ENCODE data around the gene RMRP. TPM values are rescaled to one million over a fixed set of nuclear protein-coding genes. Genes with fewer than 3 reads are reported as not detected.
A peak's percentile ranks its signal among the peaks of the same experiment; 100 is the strongest.

Gene RMRP
- total and polyA plus RNA-seq, 10 of the 15 experiments (the other 5 are each of a cell fraction or from before 2014, with no cell fraction given), result 12.0 to 42,450 (median 6,418) TPM; not detected in 4

DNA sequence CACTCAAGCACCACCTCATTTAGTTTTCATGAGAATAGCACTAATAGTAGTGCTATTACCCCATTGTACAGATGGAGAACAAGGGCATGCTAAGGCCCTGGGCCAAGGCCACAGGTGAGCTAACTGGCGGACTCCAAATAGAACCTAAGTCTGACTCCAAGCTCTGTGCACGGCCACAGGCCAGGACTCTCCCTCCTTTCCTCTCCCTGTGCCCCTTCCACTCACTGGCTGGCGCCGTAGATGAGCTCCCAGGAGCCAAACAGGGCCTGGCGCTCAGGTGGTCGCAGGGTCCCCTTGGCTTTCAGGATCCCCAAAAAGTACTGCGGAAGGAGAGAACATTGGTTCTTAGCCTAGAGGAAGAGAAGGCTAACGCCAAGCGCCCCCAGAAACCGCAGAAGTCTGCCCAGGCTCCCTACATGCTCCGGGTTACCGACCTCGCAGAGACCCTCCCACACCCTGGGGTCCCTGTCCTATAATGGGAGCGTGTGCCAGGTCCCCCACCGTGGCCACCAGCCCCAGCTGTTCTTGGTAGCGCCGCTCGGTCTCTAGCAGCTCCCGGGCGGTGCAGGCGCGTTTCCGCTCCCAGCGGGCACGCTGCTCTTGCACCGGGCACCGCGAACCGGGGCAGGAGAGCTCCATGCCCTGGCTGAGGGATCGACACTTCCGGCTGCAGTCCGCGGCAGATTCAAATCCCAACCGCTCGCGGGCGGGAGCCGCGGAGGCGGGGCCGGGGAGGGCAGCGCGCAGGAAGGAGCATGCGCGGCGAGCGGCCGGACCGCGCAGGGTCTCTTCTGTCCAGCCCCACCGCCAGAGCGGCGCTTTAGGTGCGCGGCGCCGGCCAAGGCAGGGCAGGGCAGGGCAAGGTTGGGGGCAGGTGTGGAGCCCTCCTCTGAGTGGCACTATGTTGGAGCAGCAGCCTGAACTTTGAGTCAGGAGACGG is 7.0 kb upstream of the RMRP start, which contains the start of gene ARHGEF39 (continued):
- TF ChIP-seq, protein P1, sequence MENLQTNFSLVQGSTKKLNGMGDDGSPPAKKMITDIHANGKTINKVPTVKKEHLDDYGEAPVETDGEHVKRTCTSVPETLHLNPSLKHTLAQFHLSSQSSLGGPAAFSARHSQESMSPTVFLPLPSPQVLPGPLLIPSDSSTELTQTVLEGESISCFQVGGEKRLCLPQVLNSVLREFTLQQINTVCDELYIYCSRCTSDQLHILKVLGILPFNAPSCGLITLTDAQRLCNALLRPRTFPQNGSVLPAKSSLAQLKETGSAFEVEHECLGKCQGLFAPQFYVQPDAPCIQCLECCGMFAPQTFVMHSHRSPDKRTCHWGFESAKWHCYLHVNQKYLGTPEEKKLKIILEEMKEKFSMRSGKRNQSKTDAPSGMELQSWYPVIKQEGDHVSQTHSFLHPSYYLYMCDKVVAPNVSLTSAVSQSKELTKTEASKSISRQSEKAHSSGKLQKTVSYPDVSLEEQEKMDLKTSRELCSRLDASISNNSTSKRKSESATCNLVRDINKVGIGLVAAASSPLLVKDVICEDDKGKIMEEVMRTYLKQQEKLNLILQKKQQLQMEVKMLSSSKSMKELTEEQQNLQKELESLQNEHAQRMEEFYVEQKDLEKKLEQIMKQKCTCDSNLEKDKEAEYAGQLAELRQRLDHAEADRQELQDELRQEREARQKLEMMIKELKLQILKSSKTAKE (IDR thresholded peaks at IDR 0.05; ENCODE audit: low read depth, poor library complexity, severe bottlenecking), result no peak
- TF ChIP-seq, protein P2, sequence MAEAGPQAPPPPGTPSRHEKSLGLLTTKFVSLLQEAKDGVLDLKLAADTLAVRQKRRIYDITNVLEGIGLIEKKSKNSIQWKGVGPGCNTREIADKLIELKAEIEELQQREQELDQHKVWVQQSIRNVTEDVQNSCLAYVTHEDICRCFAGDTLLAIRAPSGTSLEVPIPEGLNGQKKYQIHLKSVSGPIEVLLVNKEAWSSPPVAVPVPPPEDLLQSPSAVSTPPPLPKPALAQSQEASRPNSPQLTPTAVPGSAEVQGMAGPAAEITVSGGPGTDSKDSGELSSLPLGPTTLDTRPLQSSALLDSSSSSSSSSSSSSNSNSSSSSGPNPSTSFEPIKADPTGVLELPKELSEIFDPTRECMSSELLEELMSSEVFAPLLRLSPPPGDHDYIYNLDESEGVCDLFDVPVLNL (IDR thresholded peaks at IDR 0.05; ENCODE audit: low read depth, low read length), result peak; percentile 95
- peak; percentile 83 for TF ChIP-seq POLR2A (IDR thresholded peaks at IDR 0.05; ENCODE audit: low read depth, low read length)
- TF ChIP-seq CHD2 (IDR thresholded peaks at IDR 0.05; ENCODE audit: borderline replicate concordance, low read depth, low read length), result peak; percentile 42; the same call in 1 of the 2 replicates
- TF ChIP-seq POLR2AphosphoS5 (IDR thresholded peaks at IDR 0.05; ENCODE audit: low read length), result peak; percentile 25; the same call in 1 of the 2 replicates
- TF ChIP-seq, protein P3, sequence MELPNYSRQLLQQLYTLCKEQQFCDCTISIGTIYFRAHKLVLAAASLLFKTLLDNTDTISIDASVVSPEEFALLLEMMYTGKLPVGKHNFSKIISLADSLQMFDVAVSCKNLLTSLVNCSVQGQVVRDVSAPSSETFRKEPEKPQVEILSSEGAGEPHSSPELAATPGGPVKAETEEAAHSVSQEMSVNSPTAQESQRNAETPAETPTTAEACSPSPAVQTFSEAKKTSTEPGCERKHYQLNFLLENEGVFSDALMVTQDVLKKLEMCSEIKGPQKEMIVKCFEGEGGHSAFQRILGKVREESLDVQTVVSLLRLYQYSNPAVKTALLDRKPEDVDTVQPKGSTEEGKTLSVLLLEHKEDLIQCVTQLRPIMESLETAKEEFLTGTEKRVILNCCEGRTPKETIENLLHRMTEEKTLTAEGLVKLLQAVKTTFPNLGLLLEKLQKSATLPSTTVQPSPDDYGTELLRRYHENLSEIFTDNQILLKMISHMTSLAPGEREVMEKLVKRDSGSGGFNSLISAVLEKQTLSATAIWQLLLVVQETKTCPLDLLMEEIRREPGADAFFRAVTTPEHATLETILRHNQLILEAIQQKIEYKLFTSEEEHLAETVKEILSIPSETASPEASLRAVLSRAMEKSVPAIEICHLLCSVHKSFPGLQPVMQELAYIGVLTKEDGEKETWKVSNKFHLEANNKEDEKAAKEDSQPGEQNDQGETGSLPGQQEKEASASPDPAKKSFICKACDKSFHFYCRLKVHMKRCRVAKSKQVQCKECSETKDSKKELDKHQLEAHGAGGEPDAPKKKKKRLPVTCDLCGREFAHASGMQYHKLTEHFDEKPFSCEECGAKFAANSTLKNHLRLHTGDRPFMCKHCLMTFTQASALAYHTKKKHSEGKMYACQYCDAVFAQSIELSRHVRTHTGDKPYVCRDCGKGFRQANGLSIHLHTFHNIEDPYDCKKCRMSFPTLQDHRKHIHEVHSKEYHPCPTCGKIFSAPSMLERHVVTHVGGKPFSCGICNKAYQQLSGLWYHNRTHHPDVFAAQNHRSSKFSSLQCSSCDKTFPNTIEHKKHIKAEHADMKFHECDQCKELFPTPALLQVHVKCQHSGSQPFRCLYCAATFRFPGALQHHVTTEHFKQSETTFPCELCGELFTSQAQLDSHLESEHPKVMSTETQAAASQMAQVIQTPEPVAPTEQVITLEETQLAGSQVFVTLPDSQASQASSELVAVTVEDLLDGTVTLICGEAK (IDR thresholded peaks at IDR 0.05; ENCODE audit: borderline replicate concordance), result peak; percentile 13; the same call in 1 of the 2 replicates
- TF ChIP-seq MEF2B (IDR thresholded peaks at IDR 0.05; ENCODE audit: partially characterized antibody, poor library complexity, severe bottlenecking), result no peak
- TF ChIP-seq RELA (IDR thresholded peaks at IDR 0.05; ENCODE audit: borderline replicate concordance, partially characterized antibody), result no peak
- TF ChIP-seq IKZF1 (conservative IDR thresholded peaks at IDR 0.05), result peak; percentile 84
- TF ChIP-seq DPF2 (IDR thresholded peaks at IDR 0.05), result peak; percentile 58; the same call in 1 of the 2 replicates
- TF ChIP-seq CBX3 (IDR thresholded peaks at IDR 0.05; ENCODE audit: borderline replicate concordance, low read depth), result no peak
- TF ChIP-seq TCF12 (IDR thresholded peaks at IDR 0.05; ENCODE audit: low read depth, low read length), result peak; percentile 51; the same call in 1 of the 2 replicates
- TF ChIP-seq IRF4 (IDR thresholded peaks at IDR 0.05; ENCODE audit: low read depth, low read length), result no peak
- TF ChIP-seq EGR1 (IDR thresholded peaks at IDR 0.05; ENCODE audit: borderline replicate concordance in 1 of 2, low read depth in 2 of 2, low read length in 2 of 2), result peak in 1 of 2 experiments; percentile 29; a peak in 1 of 3 replicates
- TF ChIP-seq MXI1 (IDR thresholded peaks at IDR 0.05; ENCODE audit: low read depth, low read length), result peak; percentile 82
- TF ChIP-seq, protein P4, sequence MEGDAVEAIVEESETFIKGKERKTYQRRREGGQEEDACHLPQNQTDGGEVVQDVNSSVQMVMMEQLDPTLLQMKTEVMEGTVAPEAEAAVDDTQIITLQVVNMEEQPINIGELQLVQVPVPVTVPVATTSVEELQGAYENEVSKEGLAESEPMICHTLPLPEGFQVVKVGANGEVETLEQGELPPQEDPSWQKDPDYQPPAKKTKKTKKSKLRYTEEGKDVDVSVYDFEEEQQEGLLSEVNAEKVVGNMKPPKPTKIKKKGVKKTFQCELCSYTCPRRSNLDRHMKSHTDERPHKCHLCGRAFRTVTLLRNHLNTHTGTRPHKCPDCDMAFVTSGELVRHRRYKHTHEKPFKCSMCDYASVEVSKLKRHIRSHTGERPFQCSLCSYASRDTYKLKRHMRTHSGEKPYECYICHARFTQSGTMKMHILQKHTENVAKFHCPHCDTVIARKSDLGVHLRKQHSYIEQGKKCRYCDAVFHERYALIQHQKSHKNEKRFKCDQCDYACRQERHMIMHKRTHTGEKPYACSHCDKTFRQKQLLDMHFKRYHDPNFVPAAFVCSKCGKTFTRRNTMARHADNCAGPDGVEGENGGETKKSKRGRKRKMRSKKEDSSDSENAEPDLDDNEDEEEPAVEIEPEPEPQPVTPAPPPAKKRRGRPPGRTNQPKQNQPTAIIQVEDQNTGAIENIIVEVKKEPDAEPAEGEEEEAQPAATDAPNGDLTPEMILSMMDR (IDR thresholded peaks at IDR 0.05 in 2 of 3, conservative IDR thresholded peaks at IDR 0.05 in 1 of 3; ENCODE audit: control insufficient read depth in 2 of 3, extremely low read depth in 1 of 3, insufficient read depth in 1 of 3, low read depth in 3 of 3, low read length in 3 of 3), result peak; percentile 15 to 44 (median 18); a peak in 3 of 6 replicates
- TF ChIP-seq RAD21 (IDR thresholded peaks at IDR 0.05; ENCODE audit: insufficient read depth, low read depth, low read length), result 0 out of 2 replicates have a peak, but pooled peaks have one; percentile 7
- no peak for TF ChIP-seq CBFB (IDR thresholded peaks at IDR 0.05; ENCODE audit: low read depth)
- peak; percentile 95 for TF ChIP-seq SIN3A (IDR thresholded peaks at IDR 0.05; ENCODE audit: low read depth, low read length)
- peak; percentile 26; the same call in 1 of the 2 replicates for TF ChIP-seq CREM (IDR thresholded peaks at IDR 0.05; ENCODE audit: low read depth)
